Choroid plexus epithelial cell (primary cell): Measurements from ENCODE around the gene PPARD.
"Not testable (repeated sequence)": the region's sequence is repeated elsewhere in the genome, so short reads cannot be mapped to it uniquely, and the experiment has no call there.

ENCODE experiments used
- DNase-seq: peaks from one replicate; pipeline ENCODE4 v3.0.0-alpha.2; 2010; ENCODE audit warnings: low read depth
- H3K4me3 ChIP-seq: 2 replicates; pipeline ENCODE4 v1.5.1; 2011; ENCODE audit warnings: low read depth, mild to moderate bottlenecking, control low read depth, low read length, moderate library complexity
- TF ChIP-seq, protein P1 (sequence below): conservative IDR thresholded peaks from 2 replicates; pipeline ENCODE4 v1.5.1; 2011; ENCODE audit warnings: low read depth, mild to moderate bottlenecking, control low read depth, inconsistent platforms, low read length, moderate library complexity

The PPARD gene

DNA sequence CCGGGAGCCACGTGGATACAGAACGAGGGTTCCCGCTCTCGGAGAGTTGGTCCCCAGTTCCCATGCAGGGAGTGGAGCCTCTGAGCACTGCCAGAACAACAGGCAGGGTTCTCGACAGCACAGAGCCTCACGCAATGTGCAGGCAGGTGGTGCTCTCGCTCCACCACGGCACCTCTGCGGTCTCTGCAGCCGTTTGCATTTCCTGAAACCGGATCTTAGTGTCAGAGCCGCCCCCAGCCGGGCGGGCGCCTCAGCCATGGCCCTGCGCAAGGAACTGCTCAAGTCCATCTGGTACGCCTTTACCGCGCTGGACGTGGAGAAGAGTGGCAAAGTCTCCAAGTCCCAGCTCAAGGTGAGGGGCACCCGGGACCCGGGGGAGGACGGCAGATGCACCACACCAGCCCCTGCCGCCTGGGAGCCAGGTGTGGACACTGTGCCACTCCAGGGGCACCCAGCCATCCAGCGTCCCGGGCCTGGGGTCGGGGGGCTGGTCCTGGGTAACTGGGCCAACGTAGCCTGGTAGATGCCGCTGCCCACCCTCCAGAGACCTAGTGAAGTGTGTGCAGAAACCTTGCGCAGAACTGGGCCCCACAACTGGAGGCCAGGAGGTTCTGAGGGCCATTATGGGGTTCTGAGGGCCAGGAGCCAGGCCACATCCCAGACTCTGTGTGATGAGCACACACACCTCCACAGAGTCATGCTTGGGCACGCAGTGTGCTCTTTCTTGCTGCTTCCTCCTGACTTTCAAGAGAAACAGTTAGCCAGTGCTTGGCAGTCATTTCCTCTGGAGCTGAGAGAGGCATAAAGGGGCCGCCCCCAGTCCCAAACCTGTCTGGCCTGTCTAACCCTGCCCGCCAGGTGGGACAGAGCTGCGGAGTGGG, 44.5 kb upstream of the PPARD start, which contains the start of gene DEF6:
DEF6 (plus strand) TSS at position 218 of the 881 bp plus-strand sequence; CDS start at position 257, 39 bp downstream.
- TF ChIP-seq, protein P1, sequence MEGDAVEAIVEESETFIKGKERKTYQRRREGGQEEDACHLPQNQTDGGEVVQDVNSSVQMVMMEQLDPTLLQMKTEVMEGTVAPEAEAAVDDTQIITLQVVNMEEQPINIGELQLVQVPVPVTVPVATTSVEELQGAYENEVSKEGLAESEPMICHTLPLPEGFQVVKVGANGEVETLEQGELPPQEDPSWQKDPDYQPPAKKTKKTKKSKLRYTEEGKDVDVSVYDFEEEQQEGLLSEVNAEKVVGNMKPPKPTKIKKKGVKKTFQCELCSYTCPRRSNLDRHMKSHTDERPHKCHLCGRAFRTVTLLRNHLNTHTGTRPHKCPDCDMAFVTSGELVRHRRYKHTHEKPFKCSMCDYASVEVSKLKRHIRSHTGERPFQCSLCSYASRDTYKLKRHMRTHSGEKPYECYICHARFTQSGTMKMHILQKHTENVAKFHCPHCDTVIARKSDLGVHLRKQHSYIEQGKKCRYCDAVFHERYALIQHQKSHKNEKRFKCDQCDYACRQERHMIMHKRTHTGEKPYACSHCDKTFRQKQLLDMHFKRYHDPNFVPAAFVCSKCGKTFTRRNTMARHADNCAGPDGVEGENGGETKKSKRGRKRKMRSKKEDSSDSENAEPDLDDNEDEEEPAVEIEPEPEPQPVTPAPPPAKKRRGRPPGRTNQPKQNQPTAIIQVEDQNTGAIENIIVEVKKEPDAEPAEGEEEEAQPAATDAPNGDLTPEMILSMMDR, result peak; percentile 84
- peak; percentile 94 for DNase-seq
- H3K4me3 ChIP-seq, result peak within 1 kb of the TSS; percentile 51

DNA sequence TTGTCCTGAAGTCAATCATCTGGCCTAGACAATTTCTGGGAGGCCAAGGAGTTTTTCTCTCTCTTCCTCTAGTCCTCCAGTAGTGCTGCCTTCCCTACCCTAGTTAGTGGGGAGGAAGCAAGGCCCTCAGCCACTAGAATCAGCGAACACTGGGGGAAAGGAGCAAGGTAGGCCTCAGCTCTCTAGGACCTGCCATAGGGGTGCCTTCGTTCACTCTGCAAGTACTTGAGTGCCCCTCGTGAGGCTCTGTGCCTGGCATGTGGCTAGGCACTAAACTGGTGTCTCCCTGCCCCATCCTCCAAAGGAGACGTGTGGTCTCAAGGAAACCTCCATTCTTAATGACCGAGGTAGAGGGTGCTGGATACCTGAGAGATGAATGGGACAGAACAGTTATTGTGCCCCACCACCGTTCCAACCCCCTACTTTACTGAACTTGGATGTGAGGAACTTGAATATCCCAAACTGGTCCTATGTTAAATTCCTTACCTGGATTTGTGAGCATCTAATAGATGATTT, 43.7 kb upstream of the PPARD start:
- H3K4me3 ChIP-seq, result no peak overlapping the region
- TF ChIP-seq, protein P1, result no peak
- DNase-seq, result no peak

DNA sequence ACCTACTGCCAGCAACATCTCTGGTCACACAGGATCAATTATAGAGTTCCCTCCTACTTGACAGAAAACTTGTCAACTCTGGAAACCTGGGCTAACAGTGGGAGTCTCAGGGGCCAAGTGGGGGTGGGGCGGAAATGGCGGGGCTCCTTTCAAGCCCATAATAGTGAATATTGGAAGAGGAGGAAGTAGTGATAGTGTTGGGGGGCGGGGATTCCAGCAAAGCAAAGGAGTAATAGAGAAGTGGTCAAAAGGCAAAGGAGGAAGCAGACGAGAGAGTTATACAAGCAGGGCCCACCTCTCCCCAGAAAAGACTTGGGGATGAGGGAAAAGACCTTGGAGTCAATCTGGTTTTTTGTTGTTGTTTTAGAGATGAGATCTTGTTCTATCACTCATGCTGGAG, 42.7 kb upstream of the PPARD start:
- TF ChIP-seq, protein P1, result no peak
- H3K4me3 ChIP-seq, result no peak overlapping the region
- no peak for DNase-seq

DNA sequence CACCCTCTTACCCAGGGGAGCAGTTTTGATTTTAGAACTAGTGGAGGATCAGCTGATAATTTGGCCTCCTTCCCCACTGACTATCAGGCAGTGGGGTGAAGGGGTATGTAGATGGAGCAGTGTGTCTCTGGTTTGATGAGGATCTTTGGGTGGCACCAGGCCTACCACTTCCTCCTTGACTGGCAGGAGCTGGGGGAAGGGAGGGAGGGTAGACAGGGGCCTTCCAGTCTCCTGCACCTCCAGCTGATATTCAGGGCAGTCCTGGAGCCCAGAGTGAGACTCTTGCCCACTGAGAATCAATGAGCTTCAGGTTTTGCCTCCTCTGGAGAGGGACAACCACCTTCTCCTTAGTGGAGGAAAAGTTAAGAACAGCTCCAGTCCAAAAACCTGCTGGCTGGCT, 41.5 kb upstream of the PPARD start:
- TF ChIP-seq, protein P1, result no peak
- no peak for DNase-seq
- H3K4me3 ChIP-seq, result no peak overlapping the region

DNA sequence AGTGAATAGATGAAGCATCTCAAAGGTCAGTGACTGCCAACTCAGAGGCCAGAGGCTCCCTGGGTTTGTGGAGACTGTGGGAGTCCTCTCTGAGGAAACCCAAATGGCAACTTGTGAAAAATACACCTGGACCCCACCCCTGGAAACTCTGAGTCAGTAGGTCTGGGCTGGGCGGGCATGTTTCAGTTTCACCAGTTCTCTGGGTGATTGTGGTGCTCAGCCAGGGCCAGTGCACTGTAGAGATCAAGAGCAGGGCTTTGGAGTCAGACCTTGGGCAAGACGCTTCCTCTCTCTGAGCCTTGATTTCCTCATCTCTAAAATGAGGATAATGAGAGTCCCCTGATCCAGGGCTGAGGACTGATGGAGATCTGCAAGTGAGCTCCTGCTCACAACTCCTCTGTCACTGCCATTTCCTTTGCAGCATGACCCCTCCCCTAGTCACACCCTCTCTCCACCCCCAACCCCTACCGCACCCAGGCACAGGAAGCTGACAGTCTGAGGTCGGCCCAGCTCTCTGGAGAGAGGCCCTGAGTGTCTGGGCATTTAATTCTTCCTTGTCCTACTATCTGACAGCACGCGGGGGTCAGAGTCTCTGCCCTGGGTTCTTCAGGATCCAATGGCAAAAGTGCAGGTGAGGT, 39.6 kb upstream of the PPARD start:
- no peak overlapping the region for H3K4me3 ChIP-seq
- peak; percentile 35 for DNase-seq
- TF ChIP-seq, protein P1, result no peak

DNA sequence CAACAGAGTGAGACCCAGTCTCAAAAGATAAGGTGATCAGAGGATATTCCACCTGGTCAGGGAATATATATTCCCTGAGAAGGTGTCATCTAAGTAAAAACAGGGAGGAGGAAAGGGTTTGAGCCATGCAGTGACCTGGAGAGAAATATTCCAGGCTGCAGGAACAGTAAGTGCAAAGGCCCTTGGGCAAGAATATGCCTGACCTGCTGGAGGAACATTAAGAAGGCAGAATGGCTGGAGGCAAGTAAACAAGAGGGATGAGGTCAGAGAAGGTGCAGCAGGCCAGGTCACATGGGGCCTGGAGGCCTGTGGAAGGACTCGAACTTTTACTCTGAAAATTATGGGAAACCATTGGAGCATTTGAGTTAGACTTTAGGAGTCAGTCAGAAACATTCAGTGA, 38.1 kb upstream of the PPARD start:
- no peak for DNase-seq
- H3K4me3 ChIP-seq, result no peak overlapping the region
- TF ChIP-seq, protein P1, result no peak

DNA sequence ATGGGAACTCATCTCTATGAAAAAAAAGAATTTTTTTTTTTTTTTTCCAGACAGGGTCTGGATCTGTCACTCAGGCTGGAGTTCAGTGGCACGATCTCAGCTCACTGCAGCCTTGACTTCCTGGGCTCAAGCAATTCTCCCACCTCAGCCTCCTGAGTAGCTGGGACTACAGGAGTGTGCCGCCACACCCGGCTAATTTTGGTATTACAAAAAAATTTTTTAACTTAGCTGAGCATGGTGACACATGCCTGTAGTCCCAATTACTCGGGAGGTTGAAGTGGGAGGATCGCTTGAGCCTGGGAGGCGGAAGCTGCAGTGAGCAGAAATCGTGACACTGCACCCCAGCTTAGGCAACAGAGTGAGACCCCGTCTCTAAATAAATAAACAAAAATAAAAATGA, 37.2 kb upstream of the PPARD start:
- DNase-seq, result no peak
- TF ChIP-seq, protein P1, result no peak
- no peak overlapping the region for H3K4me3 ChIP-seq

DNA sequence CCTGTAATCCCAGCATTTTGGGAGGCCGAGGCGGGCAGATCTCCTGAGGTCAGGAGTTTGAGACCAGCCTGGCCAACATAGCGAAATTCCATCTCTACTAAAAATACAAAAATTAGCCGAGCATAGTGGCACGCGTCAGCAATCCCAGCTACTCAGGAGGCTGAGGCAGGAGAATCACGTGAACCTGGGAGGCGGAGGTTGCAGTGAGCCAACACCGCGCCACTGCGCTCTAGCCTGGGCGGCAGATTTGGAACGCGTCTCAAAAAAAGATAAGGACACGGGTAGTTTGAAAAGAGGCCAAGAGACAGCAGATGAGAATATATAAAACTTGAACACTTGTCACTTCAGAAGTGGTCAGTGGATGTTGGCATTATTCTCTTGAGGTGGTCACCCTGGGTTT, 35.2 kb upstream of the PPARD start:
- H3K4me3 ChIP-seq, DNase-seq: not testable (repeated sequence)

DNA sequence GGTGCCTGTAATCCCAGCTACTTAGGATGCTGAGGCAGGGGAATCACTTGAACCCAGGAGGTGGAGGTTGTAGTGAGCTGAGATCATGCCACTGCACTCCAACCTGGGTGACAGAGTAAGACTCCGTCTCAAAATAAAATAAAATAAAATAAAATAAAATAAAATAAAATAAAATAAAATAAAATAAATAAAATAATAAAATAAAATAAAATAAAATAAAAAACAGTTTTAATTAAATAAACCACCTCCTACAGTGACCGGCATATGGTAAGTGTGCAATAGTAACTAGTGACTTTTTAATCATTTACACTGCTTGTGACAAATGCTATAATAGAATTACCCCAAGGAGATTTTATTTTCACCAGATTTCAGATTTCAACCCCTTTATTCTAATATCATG, 33.8 kb upstream of the PPARD start:
- DNase-seq, H3K4me3 ChIP-seq: not testable (repeated sequence)
